IMR-90 (cell line): ENCODE results near the gene SLC8A3. TPM values are rescaled to one million over a fixed set of nuclear protein-coding genes. Genes with fewer than 3 reads are reported as not detected.

Experiments
- ATAC-seq: fragments of 200-7000 bp; cut with Tn5 transposase; 2 replicates; pipeline ENCODE4 v1.9.1; 2020; ENCODE audit warnings: low read depth, mild to moderate bottlenecking, moderate library complexity
- BruUV-seq: library from RNA; stranded (reverse); fragments of 400-500 nt; replicated peaks from 2 replicates; lab custom pipeline; 2021; lab: Mats Ljungman, UMichigan
- CTCF ChIA-PET: fragments of 300-600 bp; formaldehyde crosslinking; extraction: SDS; loops from one replicate; lab custom pipeline; 2021; ENCODE audit warnings: antibody characterized with exemption; lab: Yijun Ruan, JAX
- POLR2A ChIA-PET: fragments of 300-600 bp; sonication (Branson Sonifier 250); formaldehyde crosslinking; loops from one replicate; lab custom pipeline; 2022; ENCODE audit warnings: antibody characterized with exemption; ENCODE audit not compliant: unreplicated experiment; lab: Charles Lee
- DNase-seq: peaks from one replicate; pipeline ENCODE4 v3.0.0; 2013
- H2AFZ ChIP-seq: replicated peaks from 2 replicates; pipeline ENCODE3; 2013; ENCODE audit warnings: low read length, mild to moderate bottlenecking; ENCODE audit not compliant: poor library complexity
- H2AK5ac ChIP-seq: 2 replicates; pipeline ENCODE4 v1.6.1; 2013; ENCODE audit warnings: low read depth, low read length, inconsistent platforms
- H2AK9ac ChIP-seq: replicated peaks from 2 replicates; pipeline ENCODE3; 2013; ENCODE audit warnings: mild to moderate bottlenecking, low read depth, low read length, moderate library complexity; ENCODE audit not compliant: poor library complexity
- H2BK120ac ChIP-seq: 2 replicates; pipeline ENCODE4 v1.6.1; 2013; ENCODE audit warnings: low read depth, low read length, inconsistent platforms
- H2BK15ac ChIP-seq: 3 replicates; pipeline ENCODE4 v1.6.1; 2013; ENCODE audit warnings: low read depth, low read length, inconsistent platforms
- H2BK20ac ChIP-seq: 2 replicates; pipeline ENCODE4 v1.6.1; 2013; ENCODE audit warnings: low read depth, mild to moderate bottlenecking, inconsistent platforms, low read length, moderate library complexity
- H2BK5ac ChIP-seq: 2 replicates; pipeline ENCODE4 v1.6.1; 2013; ENCODE audit warnings: mild to moderate bottlenecking, low read depth, low read length, inconsistent platforms; ENCODE audit not compliant: poor library complexity, severe bottlenecking
- H3K14ac ChIP-seq: replicated peaks from 2 replicates; pipeline ENCODE4 v1.6.1; 2013; ENCODE audit warnings: low read depth, low read length, inconsistent platforms
- H3K18ac ChIP-seq: 2 replicates; pipeline ENCODE4 v1.6.1; 2013; ENCODE audit warnings: low read depth, low read length, control low read depth
- H3K23ac ChIP-seq: 2 replicates; pipeline ENCODE4 v1.6.1; 2013; ENCODE audit warnings: low read depth, low read length, inconsistent platforms
- H3K27ac ChIP-seq: 2 replicates; pipeline ENCODE4 v1.5.1; 2013; ENCODE audit warnings: mild to moderate bottlenecking, control low read depth, low read length; ENCODE audit not compliant: insufficient read depth
- H3K27me3 ChIP-seq: 2 replicates; pipeline ENCODE4 v1.6.1; 2013; ENCODE audit warnings: low read length; ENCODE audit not compliant: control insufficient read depth, insufficient read depth
- H3K36me3 ChIP-seq: 2 replicates; pipeline ENCODE4 v1.6.1; 2013; ENCODE audit warnings: low read length, mixed read lengths; ENCODE audit not compliant: control insufficient read depth, insufficient read depth
- H3K4ac ChIP-seq: 2 replicates; pipeline ENCODE4 v1.6.1; 2013; ENCODE audit warnings: low read depth, low read length, inconsistent platforms
- H3K4me1 ChIP-seq: 2 replicates; pipeline ENCODE4 v1.6.1; 2013; ENCODE audit warnings: low read length, mixed read lengths; ENCODE audit not compliant: control insufficient read depth, insufficient read depth
- H3K4me2 ChIP-seq: 2 replicates; pipeline ENCODE4 v1.6.1; 2013; ENCODE audit warnings: low read depth, mild to moderate bottlenecking, control low read depth, low read length, moderate library complexity
- H3K4me3 ChIP-seq: 2 replicates; pipeline ENCODE4 v1.5.1; 2013; ENCODE audit warnings: low read depth, mild to moderate bottlenecking, control low read depth, low read length, moderate library complexity; ENCODE audit not compliant: insufficient read depth
- H3K56ac ChIP-seq: 2 replicates; pipeline ENCODE4 v1.6.1; 2013; ENCODE audit warnings: low read length, inconsistent platforms; ENCODE audit not compliant: insufficient read depth; ENCODE audit errors: extremely low read depth
- H3K79me1 ChIP-seq, 2 experiments: 2 replicates each; pipeline ENCODE4 v1.6.1; 2013; ENCODE audit warnings: low read length in 2 of 2, inconsistent platforms in 1 of 2, low read depth in 1 of 2
- H3K9ac ChIP-seq: 2 replicates; pipeline ENCODE4 v1.6.1; 2013; ENCODE audit warnings: low read depth, low read length, control low read depth
- H3K9me1 ChIP-seq: 2 replicates; pipeline ENCODE4 v1.6.1; 2013; ENCODE audit warnings: low read length, inconsistent platforms; ENCODE audit not compliant: insufficient read depth
- H3K9me3 ChIP-seq: 2 replicates; pipeline ENCODE4 v1.6.1; 2013; ENCODE audit warnings: low read length; ENCODE audit not compliant: control insufficient read depth, insufficient read depth
- H4K20me1 ChIP-seq: 2 replicates; pipeline ENCODE4 v1.6.1; 2013; ENCODE audit warnings: low read length, inconsistent platforms; ENCODE audit not compliant: insufficient read depth
- H4K5ac ChIP-seq: 2 replicates; pipeline ENCODE4 v1.6.1; 2013; ENCODE audit warnings: mild to moderate bottlenecking, low read depth, low read length, control low read depth
- H4K8ac ChIP-seq, 2 experiments: 2 replicates each; pipeline ENCODE4 v1.6.1; 2013; ENCODE audit warnings: low read depth in 2 of 2, low read length in 2 of 2, control low read depth in 1 of 2, inconsistent platforms in 1 of 2
- H4K91ac ChIP-seq: 2 replicates; pipeline ENCODE4 v1.6.1; 2013; ENCODE audit warnings: low read depth, low read length, inconsistent platforms; ENCODE audit not compliant: insufficient read depth
- BHLHE40 ChIP-seq: fragments of 150-350 bp; IDR thresholded peaks from 2 replicates; pipeline ENCODE4 v1.6.1; 2016; ENCODE audit warnings: mild to moderate bottlenecking, low read depth, low read length
- CEBPB ChIP-seq: IDR thresholded peaks from 2 replicates; pipeline ENCODE4 v1.6.1; 2012; ENCODE audit warnings: low read depth, low read length, improper control_type of control experiment
- CHD1 ChIP-seq: IDR thresholded peaks from 2 replicates; pipeline ENCODE4 v1.6.1; 2012; ENCODE audit warnings: low read depth, low read length, improper control_type of control experiment
- CTCF ChIP-seq: conservative IDR thresholded peaks from 2 replicates; pipeline ENCODE4 v1.5.1; 2012; ENCODE audit warnings: mild to moderate bottlenecking, low read depth, low read length, improper control_type of control experiment
- ELK1 ChIP-seq: fragments of 150-350 bp; IDR thresholded peaks from 2 replicates; pipeline ENCODE4 v1.6.1; 2016; ENCODE audit warnings: low read depth, mild to moderate bottlenecking, low read length, moderate library complexity, borderline replicate concordance
- FOS ChIP-seq: fragments of 150-350 bp; IDR thresholded peaks from 2 replicates; pipeline ENCODE4 v1.6.1; 2016; ENCODE audit warnings: low read depth, low read length
- MAFK ChIP-seq: IDR thresholded peaks from 2 replicates; pipeline ENCODE4 v1.6.1; 2012; ENCODE audit warnings: low read depth, low read length, improper control_type of control experiment
- MAZ ChIP-seq: IDR thresholded peaks from 2 replicates; pipeline ENCODE4 v1.6.1; 2012; ENCODE audit warnings: low read depth, mild to moderate bottlenecking, low read length, improper control_type of control experiment, moderate library complexity, borderline replicate concordance
- MXI1 ChIP-seq: IDR thresholded peaks from 2 replicates; pipeline ENCODE4 v1.6.1; 2012; ENCODE audit warnings: low read depth, mild to moderate bottlenecking, low read length, moderate library complexity, borderline replicate concordance
- NFE2L2 ChIP-seq: fragments of 150-350 bp; IDR thresholded peaks from 2 replicates; pipeline ENCODE4 v1.6.1; 2016; ENCODE audit warnings: low read depth, mild to moderate bottlenecking, low read length
- POLR2A ChIP-seq: IDR thresholded peaks from 2 replicates; pipeline ENCODE4 v1.6.1; 2012; ENCODE audit warnings: mild to moderate bottlenecking, low read depth, low read length
- RAD21 ChIP-seq: IDR thresholded peaks from 2 replicates; pipeline ENCODE4 v1.6.1; 2012; ENCODE audit warnings: low read length, improper control_type of control experiment
- RCOR1 ChIP-seq: IDR thresholded peaks from 2 replicates; pipeline ENCODE4 v1.6.1; 2012; ENCODE audit warnings: mild to moderate bottlenecking, low read length, improper control_type of control experiment; ENCODE audit not compliant: insufficient replicate concordance
- RFX5 ChIP-seq: IDR thresholded peaks from 2 replicates; pipeline ENCODE4 v1.8.0; 2012; ENCODE audit warnings: low read depth, mild to moderate bottlenecking, low read length, moderate library complexity
- SMC3 ChIP-seq: fragments of 150-350 bp; IDR thresholded peaks from 2 replicates; pipeline ENCODE4 v1.6.1; 2016; ENCODE audit warnings: low read depth, mild to moderate bottlenecking, antibody characterized with exemption, low read length, moderate library complexity
- USF2 ChIP-seq: fragments of 150-350 bp; IDR thresholded peaks from 2 replicates; pipeline ENCODE4 v1.6.1; 2017; ENCODE audit warnings: mild to moderate bottlenecking, antibody characterized with exemption, low read length, low read depth
- WGBS, 2 experiments: methylation state at CpG; one replicate each; pipeline versions ENCODE4 v1.1.5 to v1.1.7; 2013; ENCODE audit warnings: missing lambda C conversion rate in 2 of 2; ENCODE audit not compliant: insufficient read length in 1 of 2; ENCODE audit errors: extremely low coverage in 2 of 2; 5-methylcytosine and 5-hydroxymethylcytosine counted together
- dilution Hi-C: fragments of 300-500 bp; cut with HindIII; formaldehyde crosslinking; loops from one replicate; pipeline ENCODE4 v1.14.3; 2018; ENCODE audit warnings: low sequenced_read_pairs; ENCODE audit not compliant: unreplicated experiment
- in situ Hi-C: fragments of 300-500 bp; cut with MboI; formaldehyde crosslinking; loops from 3 replicates; pipeline ENCODE4 v1.14.3; 2019; ENCODE audit warnings: low sequenced_read_pairs, inconsistent platforms, mixed read lengths
- intact Hi-C: fragments of 100-400 bp; cut with micrococcal nuclease; formaldehyde crosslinking; loops from 2 replicates; pipeline ENCODE4 v1.10.0; 2022
- polyA plus RNA-seq, 3 experiments: library from polyadenylated mRNA; depleted of rRNA; stranded (reverse); fragments of >200 nt; gene quantifications; 2 replicates each; pipeline ENCODE4 v1.2.3, GENCODE V29; 2012; ENCODE audit warnings: low replicate concordance in 1 of 3
- total RNA-seq: library from RNA; depleted of rRNA; stranded (reverse); fragments of >200 nt; gene quantifications from 2 replicates; pipeline ENCODE4 v1.2.3, GENCODE V29; 2012

SLC8A3 gene
- total and polyA plus RNA-seq, 2 of the 4 experiments (the other 2 are of a cell fraction), result under 0.01 TPM; not detected in 1

- TF ChIP-seq MAZ, result no peak
- no peak for TF ChIP-seq NFE2L2
- TF ChIP-seq CTCF, result no peak
- no peak for TF ChIP-seq SMC3
- no peak for TF ChIP-seq FOS
- no peak for TF ChIP-seq MAFK
- no peak for TF ChIP-seq USF2
- TF ChIP-seq RAD21, result no peak
- no peak for TF ChIP-seq MXI1
- no peak for TF ChIP-seq POLR2A
- TF ChIP-seq CHD1, result no peak
- no peak for TF ChIP-seq ELK1
- TF ChIP-seq BHLHE40, result no peak
- TF ChIP-seq CEBPB, result no peak
- no peak for TF ChIP-seq RFX5
- TF ChIP-seq RCOR1, result no peak
- no TSS peak for BruUV-seq
These were observed 120.9 kb downstream of the SLC8A3 start for GRCh38 chr14:70067810-70068209.

More at GRCh38 chr14:70067810-70068209, 120.9 kb downstream of the SLC8A3 start:
- Histone ChIP-seq H3K18ac (no peak overlapping the region), H3K4ac (no peak overlapping the region), H4K20me1 (no peaks in the 10 kb centered on the region), H3K14ac (no peak overlapping the region), H4K5ac (no peak overlapping the region), H4K91ac (no peak overlapping the region), H3K27ac (no peak overlapping the region), H3K9ac (no peak overlapping the region), H2AK5ac (no peak overlapping the region), H3K23ac (no peak overlapping the region), H2AK9ac (no peak overlapping the region), H4K8ac (no peak overlapping the region), H2BK20ac (no peak overlapping the region), H3K27me3 (peaks cover 24% of the 10 kb centered on the region), H3K9me1 (no peaks in the 10 kb centered on the region), H2BK15ac (no peak overlapping the region), H2AFZ (no peak overlapping the region), H3K4me2 (no peak overlapping the region), H3K4me3 (no peak overlapping the region), H3K9me3 (no peaks in the 10 kb centered on the region), H3K56ac (no peak overlapping the region), H3K4me1 (no peaks in the 10 kb centered on the region), H3K79me1 (no peaks in the 10 kb centered on the region), H3K36me3 (no peaks in the 10 kb centered on the region), H2BK5ac (no peak overlapping the region), H2BK120ac (no peak overlapping the region)
- ChIA-PET CTCF (no interaction called here), POLR2A (no interaction called here)
- intact Hi-C loops (no loop called here), dilution Hi-C loops (no loop called here), in situ Hi-C loops (no loop called here)
- WGBS, 2 experiments, result 57% methylated on average over 1 of the region's 5 CpGs; no CpG with 5 or more reads in 1 of the 2 experiments
- no peak for DNase-seq
- no peak for ATAC-seq
